Suprapubic skin (tissue), 4 donors: ENCODE measurements around the gene BPI.
"Not testable (repeated sequence)": the region's sequence is repeated elsewhere in the genome, so short reads cannot be mapped to it uniquely, and the experiment has no call there.

Source experiments
- EP300 ChIP-seq: sonication (generic); formaldehyde crosslinking; IDR thresholded peaks from one replicate; pipeline ENCODE4 v1.6.1; 2017; ENCODE audit warnings: antibody characterized with exemption
- POLR2A ChIP-seq, 2 donors: fragments of 450-650 bp; IDR thresholded peaks; one replicate each; pipeline ENCODE4 v1.6.1; 2017; ENCODE audit warnings: antibody characterized with exemption in 2 of 2, mild to moderate bottlenecking in 2 of 2, moderate library complexity in 2 of 2
- POLR2AphosphoS5 ChIP-seq, 3 donors: sonication (generic); formaldehyde crosslinking; IDR thresholded peaks; one replicate each; pipeline ENCODE4 v1.6.1; 2017; ENCODE audit warnings: antibody characterized with exemption in 3 of 3
- TF ChIP-seq, protein P1 (sequence below), 2 donors: fragments of 200-600 bp in 1 of 2; fragments of 450-650 bp in 1 of 2; sonication (generic) in 1 of 2; IDR thresholded peaks; one replicate each; pipeline ENCODE4 v1.5.1; 2016 to 2019; ENCODE audit warnings: antibody characterized with exemption in 2 of 2, mild to moderate bottlenecking in 1 of 2, moderate library complexity in 1 of 2

DNA sequence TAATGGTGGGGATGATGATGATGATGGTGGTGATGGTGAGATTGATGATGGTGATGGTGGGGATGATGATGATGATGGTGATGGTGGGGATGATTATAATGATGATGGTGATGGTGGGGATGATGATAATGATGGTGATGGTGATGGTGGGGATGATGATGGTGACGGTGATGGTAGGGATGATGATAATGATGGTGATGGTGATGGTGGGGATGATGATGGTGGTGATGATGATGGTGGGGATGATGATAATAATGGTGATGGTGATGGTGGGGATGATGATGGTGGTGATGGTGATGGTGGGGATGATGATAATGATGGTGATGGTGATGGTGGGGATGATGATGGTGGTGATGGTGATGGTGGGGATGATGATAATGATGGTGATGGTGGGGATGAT, 10.4 kb downstream of the BPI start:
- TF ChIP-seq, protein P1, sequence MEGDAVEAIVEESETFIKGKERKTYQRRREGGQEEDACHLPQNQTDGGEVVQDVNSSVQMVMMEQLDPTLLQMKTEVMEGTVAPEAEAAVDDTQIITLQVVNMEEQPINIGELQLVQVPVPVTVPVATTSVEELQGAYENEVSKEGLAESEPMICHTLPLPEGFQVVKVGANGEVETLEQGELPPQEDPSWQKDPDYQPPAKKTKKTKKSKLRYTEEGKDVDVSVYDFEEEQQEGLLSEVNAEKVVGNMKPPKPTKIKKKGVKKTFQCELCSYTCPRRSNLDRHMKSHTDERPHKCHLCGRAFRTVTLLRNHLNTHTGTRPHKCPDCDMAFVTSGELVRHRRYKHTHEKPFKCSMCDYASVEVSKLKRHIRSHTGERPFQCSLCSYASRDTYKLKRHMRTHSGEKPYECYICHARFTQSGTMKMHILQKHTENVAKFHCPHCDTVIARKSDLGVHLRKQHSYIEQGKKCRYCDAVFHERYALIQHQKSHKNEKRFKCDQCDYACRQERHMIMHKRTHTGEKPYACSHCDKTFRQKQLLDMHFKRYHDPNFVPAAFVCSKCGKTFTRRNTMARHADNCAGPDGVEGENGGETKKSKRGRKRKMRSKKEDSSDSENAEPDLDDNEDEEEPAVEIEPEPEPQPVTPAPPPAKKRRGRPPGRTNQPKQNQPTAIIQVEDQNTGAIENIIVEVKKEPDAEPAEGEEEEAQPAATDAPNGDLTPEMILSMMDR (IDR thresholded peaks at IDR 0.05), result not testable (repeated sequence)
- not testable (repeated sequence) for TF ChIP-seq POLR2A (IDR thresholded peaks at IDR 0.05); EP300; POLR2AphosphoS5 (IDR thresholded peaks at IDR 0.05)
